ENCODE results near the gene KCTD5.
"Not testable (repeated sequence)": the region's sequence is repeated elsewhere in the genome, so short reads cannot be mapped to it uniquely, and the experiment has no call there.

The KCTD5 gene

GRCh38 chr16:2670017-2670416, 12.3 kb upstream of the KCTD5 start:
- H3K4me2 ChIP-seq (ENCODE audit: low read depth, low read length, poor library complexity, severe bottlenecking): peak overlapping the region; percentile 37
- H2AFZ ChIP-seq (ENCODE audit: low read length); H3F3A ChIP-seq (ENCODE audit: low read depth); H4K20me1 ChIP-seq (ENCODE audit: insufficient read depth, low read length, poor library complexity, severe bottlenecking); H3K27me3 ChIP-seq (ENCODE audit: insufficient read depth, low read length, poor library complexity, severe bottlenecking); H3K36me3 ChIP-seq (ENCODE audit: insufficient read depth, low read length); H3K9me3 ChIP-seq (ENCODE audit: insufficient read depth, low read depth, low read length); H3K9me2 ChIP-seq (replicated peaks; ENCODE audit: low read depth, low read length); H3K4me1 ChIP-seq (ENCODE audit: insufficient read depth, low read length, poor library complexity, severe bottlenecking); H3K9ac ChIP-seq (ENCODE audit: low read depth, low read length, poor library complexity, severe bottlenecking); H3K79me2 ChIP-seq (ENCODE audit: insufficient read depth, low read length): not testable (repeated sequence)
- peak overlapping the region; percentile 40 for H3K4me3 ChIP-seq (ENCODE audit: low read length, poor library complexity, severe bottlenecking)
- peak; percentile 37 for TF ChIP-seq CTCF (conservative IDR thresholded peaks at IDR 0.05; ENCODE audit: low read length)

GRCh38 chr16:2671193-2671592, 11.1 kb upstream of the KCTD5 start:
- not testable (repeated sequence) for H3K4me3 ChIP-seq (ENCODE audit: low read length, poor library complexity, severe bottlenecking); H3K4me1 ChIP-seq (ENCODE audit: insufficient read depth, low read length, poor library complexity, severe bottlenecking); H3K27me3 ChIP-seq (ENCODE audit: insufficient read depth, low read length, poor library complexity, severe bottlenecking); H3K79me2 ChIP-seq (ENCODE audit: insufficient read depth, low read length); H3K4me2 ChIP-seq (ENCODE audit: low read depth, low read length, poor library complexity, severe bottlenecking); H3F3A ChIP-seq (ENCODE audit: low read depth); H2AFZ ChIP-seq (ENCODE audit: low read length); H3K9ac ChIP-seq (ENCODE audit: low read depth, low read length, poor library complexity, severe bottlenecking); H3K9me3 ChIP-seq (ENCODE audit: insufficient read depth, low read depth, low read length); H3K36me3 ChIP-seq (ENCODE audit: insufficient read depth, low read length); H3K9me2 ChIP-seq (replicated peaks; ENCODE audit: low read depth, low read length); H4K20me1 ChIP-seq (ENCODE audit: insufficient read depth, low read length, poor library complexity, severe bottlenecking)
- TF ChIP-seq CTCF (conservative IDR thresholded peaks at IDR 0.05; ENCODE audit: low read length): peak; percentile 24; the same call in 1 of the 2 replicates

GRCh38 chr16:2671741-2672140, 10.6 kb upstream of the KCTD5 start:
- H3K4me3 ChIP-seq (ENCODE audit: low read length, poor library complexity, severe bottlenecking): no peak overlapping the region
- no peak overlapping the region for H2AFZ ChIP-seq (ENCODE audit: low read length)
- TF ChIP-seq EZH2phosphoT487 (IDR thresholded peaks at IDR 0.05; ENCODE audit: borderline replicate concordance) (no peak), CTCF (conservative IDR thresholded peaks at IDR 0.05; ENCODE audit: low read length) (no peak)
- no peak overlapping the region for H3K9ac ChIP-seq (ENCODE audit: low read depth, low read length, poor library complexity, severe bottlenecking)
- no peaks in the 10 kb centered on the region for H3K36me3 ChIP-seq (ENCODE audit: insufficient read depth, low read length)
- no peaks in the 10 kb centered on the region for H3K27me3 ChIP-seq (ENCODE audit: insufficient read depth, low read length, poor library complexity, severe bottlenecking)
- H3K4me1 ChIP-seq (ENCODE audit: insufficient read depth, low read length, poor library complexity, severe bottlenecking): no peaks in the 10 kb centered on the region
- H3F3A ChIP-seq (ENCODE audit: low read depth): no peaks in the 10 kb centered on the region
- H4K20me1 ChIP-seq (ENCODE audit: insufficient read depth, low read length, poor library complexity, severe bottlenecking): no peaks in the 10 kb centered on the region
- H3K9me3 ChIP-seq (ENCODE audit: insufficient read depth, low read depth, low read length): no peaks in the 10 kb centered on the region
- H3K4me2 ChIP-seq (ENCODE audit: low read depth, low read length, poor library complexity, severe bottlenecking): peak overlapping the region; percentile 50
- H3K79me2 ChIP-seq (ENCODE audit: insufficient read depth, low read length): 0 out of 2 replicates have a peak, but pooled peaks cover 8% of the 10 kb centered on the region
- H3K9me2 ChIP-seq (replicated peaks; ENCODE audit: low read depth, low read length): no peaks in the 10 kb centered on the region

Measured in Loucy (cell line).